B cell (primary cell): ENCODE results near the gene ALKBH8. TPM values are rescaled to one million over a fixed set of nuclear protein-coding genes. Genes with fewer than 3 reads are reported as not detected.

Experiments used
- ATAC-seq: fragments of 200-7000 bp; cut with Tn5 transposase; one replicate; pipeline ENCODE4 v1.10.0; 2021; ENCODE audit warnings: low read depth, mild to moderate bottlenecking, moderate number of reproducible peaks, moderate library complexity
- CTCF ChIA-PET: fragments of 350-600 bp; sonication (Branson Sonifier 250); formaldehyde crosslinking; loops from one replicate; lab custom pipeline; 2021; ENCODE audit warnings: antibody characterized with exemption, inconsistent platforms; lab: Charles Lee
- POLR2A ChIA-PET: fragments of 350-600 bp; sonication (Branson Sonifier 250); formaldehyde crosslinking; loops from one replicate; lab custom pipeline; 2021; ENCODE audit warnings: antibody characterized with exemption; lab: Charles Lee
- DNase-seq: peaks from one replicate; pipeline ENCODE4 v3.0.0; 2013
- H2AFZ ChIP-seq: 2 replicates; pipeline ENCODE4 v1.6.1; 2012; ENCODE audit warnings: mild to moderate bottlenecking, low read depth, low read length; ENCODE audit not compliant: insufficient read depth, poor library complexity, severe bottlenecking
- H3K27ac ChIP-seq, 2 donors: 1 replicate in 1 of 2; 2 replicates in 1 of 2; pipeline ENCODE4 v1.5.1; 2012 to 2013; ENCODE audit warnings: low read length in 2 of 2, mild to moderate bottlenecking in 2 of 2, moderate library complexity in 1 of 2
- H3K27me3 ChIP-seq, 4 experiments: fragments of 200-600 bp in 1 of 4; sonication (generic) in 1 of 4; replicated peaks in 1 of 4; 1 replicate in 2 of 4; 2 replicates in 2 of 4; pipeline versions ENCODE4 v1.6.1 to v1.7.0; 2013 to 2016; ENCODE audit warnings: low read length in 3 of 4, mild to moderate bottlenecking in 2 of 4, mixed read lengths in 1 of 4, moderate library complexity in 1 of 4; ENCODE audit not compliant: insufficient read depth in 4 of 4, control insufficient read depth in 3 of 4; ENCODE audit errors: control extremely low read depth in 1 of 4
- H3K36me3 ChIP-seq, 2 experiments: replicated peaks in 1 of 2; 1 replicate in 1 of 2; 2 replicates in 1 of 2; pipeline versions ENCODE4 v1.6.1 to v1.7.1; 2013; ENCODE audit warnings: low read length in 1 of 2; ENCODE audit not compliant: insufficient read depth in 2 of 2, control insufficient read depth in 1 of 2; ENCODE audit errors: control extremely low read depth in 1 of 2, extremely low read depth in 1 of 2
- H3K4me1 ChIP-seq, 2 donors: fragments of 200-600 bp in 1 of 2; sonication (generic) in 1 of 2; 1 replicate in 1 of 2; 2 replicates in 1 of 2; pipeline versions ENCODE4 v1.5.1 to v1.6.1; 2013 to 2017; ENCODE audit warnings: low read length in 2 of 2; ENCODE audit not compliant: control insufficient read depth in 2 of 2, insufficient read depth in 2 of 2
- H3K4me2 ChIP-seq: replicated peaks from 2 replicates; pipeline ENCODE3; 2012; ENCODE audit warnings: mild to moderate bottlenecking, low read depth, low read length; ENCODE audit not compliant: poor library complexity, severe bottlenecking
- H3K4me3 ChIP-seq, 5 experiments: fragments of 200-600 bp in 1 of 5; sonication (generic) in 1 of 5; 1 replicate in 3 of 5; 2 replicates in 2 of 5; pipeline versions ENCODE4 v1.5.1 to v1.7.0; 2011 to 2016; ENCODE audit warnings: low read length in 4 of 5, mild to moderate bottlenecking in 4 of 5, low read depth in 2 of 5, control low read depth in 1 of 5, moderate library complexity in 1 of 5; ENCODE audit not compliant: insufficient read depth in 1 of 5; ENCODE audit errors: control extremely low read depth in 1 of 5, extremely low read depth in 1 of 5
- H3K79me2 ChIP-seq: fragments of 200-600 bp; sonication (generic); one replicate; pipeline ENCODE4 v1.6.0; 2016; ENCODE audit warnings: low read length; ENCODE audit not compliant: control insufficient read depth, insufficient read depth
- H3K9ac ChIP-seq: fragments of 200-600 bp; sonication (generic); 2 replicates; pipeline ENCODE4 v1.6.1; 2017; ENCODE audit warnings: mild to moderate bottlenecking, low read length, moderate library complexity
- H3K9me3 ChIP-seq, 3 donors: one replicate each; pipeline versions ENCODE4 v1.6.1 to v1.7.1; 2013; ENCODE audit warnings: low read length in 2 of 3; ENCODE audit not compliant: control insufficient read depth in 2 of 3, insufficient read depth in 1 of 3; ENCODE audit errors: control extremely low read depth in 1 of 3
- H4K20me1 ChIP-seq: 2 replicates; pipeline ENCODE4 v1.6.0; 2012; ENCODE audit warnings: mild to moderate bottlenecking, low read length; ENCODE audit not compliant: insufficient read depth, control insufficient read depth, poor library complexity, severe bottlenecking
- H3K27ac Mint-ChIP-seq: one replicate; pipeline ENCODE4 v1.8.0; 2021; ENCODE audit warnings: mixed read lengths
- H3K27me3 Mint-ChIP-seq: one replicate; pipeline ENCODE4 v1.8.0; 2021; ENCODE audit warnings: mixed read lengths
- H3K4me1 Mint-ChIP-seq: one replicate; pipeline ENCODE4 v1.8.0; 2021; ENCODE audit warnings: mixed read lengths
- H3K4me3 Mint-ChIP-seq: one replicate; pipeline ENCODE4 v1.8.0; 2021; ENCODE audit warnings: mixed read lengths
- H3K9me3 Mint-ChIP-seq: one replicate; pipeline ENCODE4 v1.8.0; 2022; ENCODE audit warnings: mixed read lengths; ENCODE audit not compliant: insufficient read depth
- EZH2 ChIP-seq: IDR thresholded peaks from 2 replicates; pipeline ENCODE4 v1.6.1; 2012; ENCODE audit warnings: borderline replicate concordance, low read depth, mild to moderate bottlenecking, moderate library complexity, low read length; ENCODE audit not compliant: insufficient read depth, poor library complexity, severe bottlenecking
- WGBS: methylation state at CpG from one replicate; pipeline ENCODE4 v1.1.5; 2013; ENCODE audit warnings: missing lambda C conversion rate; ENCODE audit not compliant: insufficient coverage; 5-methylcytosine and 5-hydroxymethylcytosine counted together
- intact Hi-C: fragments of 100-400 bp; cut with micrococcal nuclease; formaldehyde crosslinking; loops from one replicate; pipeline ENCODE4 v1.10.0; 2022
- polyA plus RNA-seq: library from polyadenylated mRNA; depleted of rRNA; stranded (reverse); fragments of >200 nt; gene quantifications from 2 replicates; pipeline ENCODE4 v1.2.3, GENCODE V29; 2012
- total RNA-seq, 2 donors: library from RNA; stranded (reverse); fragments of 120-200 nt in 1 of 2; gene quantifications; 1 replicate in 1 of 2; 2 replicates in 1 of 2; pipeline versions ENCODE4 v1.2.3 to v1.2.4, GENCODE V29; 2013 to 2022
- TF ChIP-seq, protein P1 (sequence below): fragments of 200-600 bp; IDR thresholded peaks from one replicate; pipeline ENCODE4 v1.8.0; 2022; ENCODE audit warnings: antibody characterized with exemption, mild to moderate bottlenecking

Gene ALKBH8
- total and polyA plus RNA-seq, 2 donors (not counting 1 experiment from before 2014, with no cell fraction given): 4.0 to 13.3 TPM

DNA sequence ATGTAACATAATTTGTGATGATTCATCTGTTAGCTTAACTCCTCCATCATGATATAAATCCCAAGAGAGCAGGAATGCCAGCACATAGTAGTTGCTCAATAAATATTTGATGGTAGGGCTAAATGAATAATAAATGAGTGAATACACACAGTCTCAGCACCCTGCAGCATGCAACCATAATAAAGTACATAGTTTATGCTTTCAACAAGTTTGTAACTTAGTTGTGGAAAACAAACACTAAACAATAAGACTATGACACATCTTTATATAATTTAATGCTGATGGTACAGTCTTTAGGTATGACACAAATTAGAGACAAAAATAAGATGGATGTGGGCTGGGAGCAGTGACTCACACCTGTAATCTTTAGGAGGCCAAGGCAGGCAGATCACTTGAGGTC, 3.8 kb downstream of the ALKBH8 start:
- no peak overlapping the region for H2AFZ ChIP-seq
- peaks cover 7% of the 10 kb centered on the region for H3K79me2 ChIP-seq
- Mint-ChIP-seq H3K9me3 (no peaks in the 10 kb centered on the region), H3K4me1 (peaks cover 29% of the 10 kb centered on the region), H3K4me3 (no peak overlapping the region), H3K27ac (no peak overlapping the region), H3K27me3 (no peaks in the 10 kb centered on the region)
- no peaks in the 10 kb centered on the region for H4K20me1 ChIP-seq
- no peak overlapping the region for H3K27ac ChIP-seq
- H3K36me3 ChIP-seq: peaks cover 0 to 28% of the 10 kb centered on the region in 2 experiments
- no peaks in the 10 kb centered on the region for H3K27me3 ChIP-seq
- no peak overlapping the region for H3K4me3 ChIP-seq
- no peak for ATAC-seq
- ChIA-PET CTCF (interaction anchor here (0.8 to 10.4 kb wide), 5 partner anchors 10 to 209 kb away, joined by 3 to 106 read pairs (median 26); no protein-coding TSS in a partner anchor), POLR2A (no interaction called here)
- H3K4me2 ChIP-seq: no peak overlapping the region
- DNase-seq: no peak
- no peak overlapping the region for H3K9ac ChIP-seq
- peaks cover 19 to 23% of the 10 kb centered on the region in 2 donors for H3K4me1 ChIP-seq
- intact Hi-C loops: loop anchor here (10.0 kb wide), 1 partner anchor 363 kb away; the partner anchor contains the start of gene RAB39A
- no peak for TF ChIP-seq EZH2
- TF ChIP-seq, protein P1, sequence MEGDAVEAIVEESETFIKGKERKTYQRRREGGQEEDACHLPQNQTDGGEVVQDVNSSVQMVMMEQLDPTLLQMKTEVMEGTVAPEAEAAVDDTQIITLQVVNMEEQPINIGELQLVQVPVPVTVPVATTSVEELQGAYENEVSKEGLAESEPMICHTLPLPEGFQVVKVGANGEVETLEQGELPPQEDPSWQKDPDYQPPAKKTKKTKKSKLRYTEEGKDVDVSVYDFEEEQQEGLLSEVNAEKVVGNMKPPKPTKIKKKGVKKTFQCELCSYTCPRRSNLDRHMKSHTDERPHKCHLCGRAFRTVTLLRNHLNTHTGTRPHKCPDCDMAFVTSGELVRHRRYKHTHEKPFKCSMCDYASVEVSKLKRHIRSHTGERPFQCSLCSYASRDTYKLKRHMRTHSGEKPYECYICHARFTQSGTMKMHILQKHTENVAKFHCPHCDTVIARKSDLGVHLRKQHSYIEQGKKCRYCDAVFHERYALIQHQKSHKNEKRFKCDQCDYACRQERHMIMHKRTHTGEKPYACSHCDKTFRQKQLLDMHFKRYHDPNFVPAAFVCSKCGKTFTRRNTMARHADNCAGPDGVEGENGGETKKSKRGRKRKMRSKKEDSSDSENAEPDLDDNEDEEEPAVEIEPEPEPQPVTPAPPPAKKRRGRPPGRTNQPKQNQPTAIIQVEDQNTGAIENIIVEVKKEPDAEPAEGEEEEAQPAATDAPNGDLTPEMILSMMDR: no peak
- H3K9me3 ChIP-seq: no peaks in the 10 kb centered on the region

- Histone ChIP-seq H3K36me3 (peaks cover 11 to 38% of the 10 kb centered on the region in 2 experiments), H3K9me3 (no peaks in the 10 kb centered on the region), H3K4me3 (no peak overlapping the region), H4K20me1 (no peaks in the 10 kb centered on the region), H3K27me3 (no peaks in the 10 kb centered on the region), H3K4me2 (no peak overlapping the region), H3K27ac (no peak overlapping the region), H3K9ac (no peak overlapping the region), H2AFZ (no peak overlapping the region), H3K4me1 (no peaks in the 10 kb centered on the region), H3K79me2 (no peaks in the 10 kb centered on the region)
- no peak for DNase-seq
- CTCF ChIA-PET: interaction anchor here (0.8 to 11.3 kb wide), 14 partner anchors 9 to 1098 kb away, joined by 3 to 106 read pairs (median 4); partner anchors contain the start of gene ALKBH8
- POLR2A ChIA-PET: no interaction called here
- no peaks in the 10 kb centered on the region for H3K4me1 Mint-ChIP-seq
- ATAC-seq: no peak
- H3K27ac Mint-ChIP-seq: no peak overlapping the region
- intact Hi-C loops: no loop called here
- no peak for TF ChIP-seq EZH2
- TF ChIP-seq, protein P1: no peak
- H3K9me3 Mint-ChIP-seq: no peaks in the 10 kb centered on the region
- WGBS: 94% methylated on average over 3 of the region's 4 CpGs
- no peak overlapping the region for H3K4me3 Mint-ChIP-seq
- H3K27me3 Mint-ChIP-seq: no peaks in the 10 kb centered on the region
Measured at GRCh38 chr11:107550304-107550703, 15.2 kb downstream of the ALKBH8 start.
